Measurements from ENCODE around the gene TSPAN9.

The TSPAN9 gene, protein sequence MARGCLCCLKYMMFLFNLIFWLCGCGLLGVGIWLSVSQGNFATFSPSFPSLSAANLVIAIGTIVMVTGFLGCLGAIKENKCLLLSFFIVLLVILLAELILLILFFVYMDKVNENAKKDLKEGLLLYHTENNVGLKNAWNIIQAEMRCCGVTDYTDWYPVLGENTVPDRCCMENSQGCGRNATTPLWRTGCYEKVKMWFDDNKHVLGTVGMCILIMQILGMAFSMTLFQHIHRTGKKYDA

DNA sequence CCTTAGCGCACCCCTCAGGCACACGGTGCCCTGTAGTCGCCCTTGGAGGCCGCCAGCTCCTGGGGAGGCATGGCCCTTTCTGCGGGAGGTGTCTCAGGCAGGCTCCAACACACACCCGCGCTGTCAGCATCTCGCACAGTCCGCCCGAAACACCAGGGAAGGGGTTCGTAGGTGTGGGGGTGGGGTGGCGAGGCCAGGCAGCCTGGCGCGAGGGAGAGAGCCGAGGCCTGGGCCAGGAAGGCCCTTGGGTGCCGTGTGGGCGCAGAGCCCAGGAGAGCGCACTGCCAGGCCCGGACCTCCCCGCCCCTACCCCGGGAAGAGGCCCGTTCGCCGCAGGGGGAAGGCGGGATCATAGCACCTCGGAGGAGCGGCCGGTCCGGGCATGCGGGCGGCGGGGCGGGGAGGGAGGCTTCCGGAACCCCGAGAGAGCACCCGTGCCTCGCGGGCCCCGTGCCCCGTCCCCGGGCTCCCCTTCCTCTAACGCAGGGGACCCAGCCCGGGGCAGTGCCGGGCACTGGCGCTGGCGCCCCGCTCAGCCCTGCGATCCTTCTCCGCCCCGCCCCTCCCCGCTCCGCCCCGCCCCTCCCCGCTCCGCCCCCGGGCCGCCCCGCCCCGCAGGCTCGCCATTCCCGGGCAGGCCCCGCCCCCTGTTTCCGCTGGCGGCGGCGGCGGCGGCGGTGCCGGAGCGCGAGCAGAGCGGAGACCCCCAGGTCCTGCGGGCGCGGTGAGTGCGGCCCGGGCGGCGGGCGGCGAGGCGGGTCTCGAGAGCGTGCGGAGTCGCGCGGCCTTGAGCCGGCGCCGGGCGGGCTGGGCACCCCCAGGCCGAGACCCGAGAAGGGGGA lies at the start of gene TSPAN9:
TSS of gene TSPAN9 (plus strand) at position 650 of the 842 bp plus-strand sequence. CDS start 123,815 bp downstream, outside the sequence.
- peak; percentile 86 for DNase-seq (ENCODE audit: low read depth, low spot score)

DNA sequence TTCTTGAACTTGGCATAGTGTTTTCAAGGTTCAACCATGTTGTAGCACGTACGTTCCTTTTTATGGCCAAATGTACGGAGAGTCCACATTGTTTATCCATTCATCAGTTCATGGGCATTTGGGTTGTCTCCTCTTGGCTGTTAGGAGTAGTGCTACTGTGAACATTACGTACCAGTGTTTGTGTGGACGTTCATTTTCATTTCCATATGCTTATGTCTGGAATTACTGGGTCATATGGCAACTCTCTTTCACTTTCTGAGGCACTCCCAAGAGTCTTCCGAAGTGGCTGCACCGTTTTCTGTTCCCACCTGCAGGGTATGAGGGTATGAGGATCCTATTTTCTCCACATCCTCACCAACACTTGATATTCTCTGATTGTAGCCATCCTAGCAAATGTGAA lies 49.1 kb upstream of the TSPAN9 start:
- no peak for DNase-seq (ENCODE audit: low read depth, low spot score)

DNA sequence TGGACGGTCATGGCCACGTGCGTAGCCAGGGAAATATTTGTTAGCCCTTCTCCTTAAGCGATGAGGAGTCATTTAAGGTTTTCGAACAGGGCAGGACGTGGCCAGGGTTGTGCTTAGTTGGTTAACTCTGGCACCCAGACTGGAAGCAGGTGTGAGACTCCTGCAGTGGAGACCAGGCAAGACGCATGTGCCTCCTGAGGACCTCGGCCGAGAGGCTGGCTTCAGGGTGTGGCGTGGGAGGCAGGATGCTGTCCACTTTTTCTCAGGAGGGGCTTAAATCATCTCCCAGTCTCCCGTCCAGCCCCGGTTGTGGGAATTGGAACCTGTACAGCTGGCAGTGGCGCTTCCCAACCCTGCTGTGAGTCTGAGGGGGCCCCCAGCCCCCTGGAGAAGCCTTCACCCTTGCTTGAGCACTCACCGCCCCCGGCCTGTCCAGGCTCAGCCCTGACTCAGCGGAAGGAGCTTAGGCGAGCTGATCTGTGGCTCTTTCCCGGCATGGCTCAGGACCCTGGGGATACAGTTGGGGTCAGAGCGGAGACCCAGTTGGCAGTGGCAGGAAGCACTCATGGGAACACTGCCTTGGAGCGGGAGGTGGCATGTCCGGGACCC lies 46.3 kb upstream of the TSPAN9 start:
- DNase-seq (ENCODE audit: low read depth, low spot score), result no peak

DNA sequence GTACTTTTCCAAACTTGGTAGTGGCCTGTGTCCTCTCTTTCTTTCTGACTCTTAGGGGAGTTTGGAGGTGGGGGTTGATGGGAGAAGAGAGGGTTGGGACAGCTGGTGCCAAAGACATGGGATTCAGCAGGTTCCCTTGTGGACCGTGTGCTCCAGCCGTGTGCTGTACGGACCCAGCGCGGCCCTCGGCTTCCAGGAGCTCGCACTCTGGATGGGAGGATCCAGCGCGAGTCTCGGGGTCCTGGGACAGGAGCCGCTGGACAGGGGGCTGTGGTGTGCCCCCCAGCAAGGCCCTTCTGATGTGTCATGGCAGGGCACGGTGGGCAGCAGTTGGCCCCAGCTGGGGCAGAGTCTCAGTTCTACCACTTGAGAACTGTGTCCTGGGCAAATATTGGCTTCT lies 45.0 kb upstream of the TSPAN9 start:
- no peak for DNase-seq (ENCODE audit: low read depth, low spot score)

DNA sequence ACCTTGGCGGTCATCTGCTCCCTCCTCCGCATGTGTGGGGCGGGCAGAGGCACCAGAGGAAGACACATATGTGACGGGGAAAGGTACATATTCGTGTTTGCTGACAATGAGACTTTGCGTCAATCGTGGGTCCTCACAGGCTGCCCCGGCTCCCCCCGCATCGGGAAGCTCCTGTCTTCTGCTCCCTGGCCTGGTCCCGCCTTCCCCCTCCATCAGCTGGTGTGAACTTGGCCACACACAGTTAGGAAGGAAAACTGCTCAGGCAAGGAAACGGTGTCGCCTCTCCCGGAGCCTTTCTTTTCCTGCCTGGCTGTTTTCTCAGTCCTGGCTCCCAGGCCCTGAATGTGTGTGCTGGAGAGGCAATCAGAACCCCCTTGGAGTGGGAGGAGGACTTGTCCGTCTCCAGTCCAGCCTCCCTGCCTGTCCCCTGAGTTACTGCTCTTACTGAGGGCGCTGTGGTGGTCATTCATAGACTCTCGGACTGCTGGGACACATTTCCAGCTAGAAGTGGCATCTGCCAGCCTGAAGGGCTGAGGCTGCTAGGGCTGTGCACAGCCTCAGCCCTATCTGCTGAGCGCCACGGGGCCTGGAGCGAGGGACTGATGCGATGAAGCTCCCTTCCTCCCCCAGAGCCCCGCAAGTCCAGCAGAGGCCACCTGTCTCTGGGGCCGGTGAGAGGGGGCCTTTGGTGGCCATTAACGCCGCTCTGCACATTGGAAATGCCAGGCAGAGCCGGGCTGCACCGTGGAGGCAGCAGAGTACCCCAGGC lies 44.2 kb upstream of the TSPAN9 start:
- no peak for DNase-seq (ENCODE audit: low read depth, low spot score)

DNA sequence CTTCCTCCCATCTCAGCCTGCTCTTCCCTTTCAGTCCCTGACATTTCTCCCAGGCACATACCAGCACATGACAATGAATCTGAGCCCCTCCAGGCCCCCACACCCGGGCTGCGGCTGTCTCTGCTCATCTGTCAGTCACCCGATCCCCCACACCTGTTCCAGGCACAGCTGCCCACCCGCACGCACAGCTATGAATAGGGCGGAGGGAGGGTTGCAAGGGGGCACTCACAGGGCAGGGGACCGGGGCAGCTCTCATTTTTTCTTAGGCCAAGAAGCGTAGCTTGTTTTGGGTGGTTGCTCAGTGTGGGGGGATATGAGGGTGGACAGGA lies 43.7 kb upstream of the TSPAN9 start:
- DNase-seq (ENCODE audit: low read depth, low spot score), result no peak

DNA sequence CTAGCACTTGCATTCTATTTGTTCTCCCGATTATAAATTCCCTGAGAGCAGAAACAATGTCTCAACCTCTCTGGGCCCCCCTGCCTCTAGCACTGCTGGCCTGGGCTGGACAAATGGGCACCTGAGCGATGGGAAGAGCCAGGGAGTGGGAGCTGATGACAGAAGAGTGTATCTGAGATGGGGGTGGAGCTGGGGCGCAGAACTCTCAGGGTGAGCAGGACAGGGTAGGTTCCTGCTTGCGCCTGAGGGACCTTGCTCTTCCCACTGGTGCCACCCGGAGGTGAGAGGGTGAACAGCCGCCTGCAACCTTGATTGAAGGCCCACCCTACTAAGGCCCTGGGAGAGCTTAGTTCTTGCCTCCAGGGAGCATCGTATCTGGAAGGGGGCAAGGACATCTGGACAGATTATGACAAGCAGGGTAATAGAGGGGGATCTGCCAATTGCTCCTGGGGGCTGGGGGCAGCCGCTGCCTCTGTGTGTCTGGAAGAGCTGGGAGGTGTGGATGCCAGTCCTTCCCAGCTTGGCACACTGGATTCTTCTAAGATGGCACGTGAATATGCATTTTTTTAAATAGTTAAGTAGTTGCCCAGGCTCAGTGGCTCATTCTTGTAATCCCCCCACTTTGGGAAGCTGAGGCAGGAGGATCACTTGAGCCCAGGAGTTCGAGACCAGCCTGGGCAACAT lies 43.0 kb upstream of the TSPAN9 start:
- DNase-seq (ENCODE audit: low read depth, low spot score), result peak; percentile 83

DNA sequence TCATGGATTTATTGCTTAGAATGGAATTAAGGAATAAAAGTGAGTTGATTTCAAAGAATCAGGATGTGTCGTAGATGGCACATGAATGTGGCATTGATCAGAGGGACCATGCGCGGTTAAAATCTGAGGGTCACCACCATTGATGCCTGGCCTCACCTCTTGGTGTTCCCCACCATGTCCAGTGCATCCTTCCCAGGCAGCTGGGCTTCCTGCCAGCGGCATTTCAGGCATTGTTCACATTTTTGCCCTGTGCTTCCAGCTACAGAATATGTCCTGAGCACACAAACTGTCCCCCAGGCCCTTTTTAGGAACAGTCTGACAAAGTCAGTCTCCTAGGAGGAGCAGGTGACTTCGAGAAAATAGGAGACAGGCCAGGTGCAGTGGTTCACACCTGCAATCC lies 42.0 kb upstream of the TSPAN9 start:
- DNase-seq (ENCODE audit: low read depth, low spot score), result peak; percentile 78

DNA sequence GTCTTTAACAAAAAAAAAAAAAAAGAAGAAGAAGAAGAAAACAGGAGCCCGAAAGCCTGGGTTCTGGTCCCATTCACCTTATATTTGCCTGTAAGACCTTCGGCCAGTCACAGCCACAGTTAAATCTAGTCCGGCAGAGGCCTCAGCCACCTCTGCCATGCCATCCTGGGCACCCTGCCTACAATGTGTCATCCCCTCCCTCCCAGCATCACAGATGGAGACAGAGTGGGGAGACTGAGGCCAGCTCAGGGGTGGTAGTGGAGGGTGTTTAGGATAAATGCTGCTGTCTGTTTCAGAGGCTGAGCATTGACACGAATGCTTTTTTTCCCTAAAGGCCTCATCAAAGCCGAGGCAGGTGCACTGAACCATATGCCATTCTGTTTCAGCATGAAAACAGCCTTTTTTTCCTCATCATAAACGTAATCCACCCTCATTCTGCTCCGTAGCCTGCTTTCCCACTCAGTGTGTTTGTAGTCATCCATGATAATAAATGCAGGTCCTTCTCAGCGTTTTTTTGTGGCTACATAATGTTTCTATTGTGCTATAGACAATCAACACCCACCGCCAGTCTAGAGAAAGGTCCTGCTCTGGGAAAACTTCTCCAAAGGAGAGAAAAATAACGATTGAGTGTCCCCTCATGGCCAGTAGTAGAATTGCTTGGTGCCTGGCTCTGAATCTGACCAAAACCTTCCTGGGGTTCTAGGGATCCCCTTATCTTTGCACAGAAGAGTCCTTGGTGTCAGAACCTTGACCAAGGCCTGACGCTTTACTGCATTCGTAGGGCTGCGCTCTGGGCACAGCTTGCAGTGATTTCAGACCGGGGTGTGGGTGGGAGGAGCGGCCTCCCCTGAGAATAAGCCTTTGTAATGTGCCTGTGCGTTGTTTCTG lies 41.1 kb upstream of the TSPAN9 start:
- DNase-seq (ENCODE audit: low read depth, low spot score), result peak; percentile 56

DNA sequence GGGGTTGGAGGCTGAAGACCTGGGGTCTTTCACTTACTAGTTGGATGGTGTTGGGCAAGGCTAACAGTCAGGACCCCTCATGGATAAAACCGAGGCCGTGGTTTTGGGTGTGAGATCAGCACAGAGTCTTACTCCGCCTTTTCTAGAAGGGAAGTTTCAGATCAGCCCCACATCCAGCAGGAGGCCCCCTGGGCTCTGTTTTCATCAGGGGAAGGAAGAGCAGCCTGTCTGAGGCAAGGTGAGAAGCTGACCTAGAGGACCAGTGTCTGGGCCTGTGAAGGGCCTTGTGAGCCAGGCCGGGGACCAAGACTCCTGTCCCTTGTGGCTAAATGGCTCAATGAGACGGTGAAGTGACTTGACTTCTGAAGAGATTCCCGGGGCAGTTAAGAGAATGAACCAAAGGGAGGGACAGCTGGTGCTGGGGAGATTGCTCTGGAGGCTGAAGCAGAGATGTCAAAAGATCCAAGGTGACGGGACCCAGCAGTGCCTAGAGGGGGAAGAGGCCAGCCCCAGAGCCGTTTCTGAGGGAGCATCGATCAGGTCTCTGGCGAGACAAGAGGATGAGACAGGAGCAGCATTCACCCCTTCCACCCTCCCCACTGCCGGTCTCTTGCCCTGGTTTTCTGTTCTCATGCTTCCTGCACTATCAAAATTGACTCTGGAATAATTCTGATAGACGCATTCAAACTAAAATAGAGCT lies 40.1 kb upstream of the TSPAN9 start:
- no peak for DNase-seq (ENCODE audit: low read depth, low spot score)

DNA sequence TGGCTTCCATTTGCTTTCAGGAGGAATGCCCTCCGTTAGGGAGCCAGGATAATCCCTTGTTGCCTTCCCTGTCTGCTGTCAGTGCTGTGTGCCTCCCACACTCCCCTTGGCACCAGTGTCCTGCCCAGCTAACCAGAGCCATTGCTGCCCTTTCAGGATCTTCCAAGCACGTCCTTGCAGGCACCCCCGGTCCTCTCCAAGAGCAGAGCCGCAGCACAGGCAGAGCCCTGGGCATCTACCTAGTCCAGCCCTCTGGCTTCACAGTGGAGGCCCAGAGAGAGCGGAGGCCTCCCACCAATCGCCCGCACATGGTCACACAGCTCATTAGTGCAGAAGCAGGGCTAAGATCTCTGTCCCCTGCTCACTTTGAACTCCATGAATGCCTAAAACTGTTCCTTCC lies 39.0 kb upstream of the TSPAN9 start:
- DNase-seq (ENCODE audit: low read depth, low spot score), result no peak

DNA sequence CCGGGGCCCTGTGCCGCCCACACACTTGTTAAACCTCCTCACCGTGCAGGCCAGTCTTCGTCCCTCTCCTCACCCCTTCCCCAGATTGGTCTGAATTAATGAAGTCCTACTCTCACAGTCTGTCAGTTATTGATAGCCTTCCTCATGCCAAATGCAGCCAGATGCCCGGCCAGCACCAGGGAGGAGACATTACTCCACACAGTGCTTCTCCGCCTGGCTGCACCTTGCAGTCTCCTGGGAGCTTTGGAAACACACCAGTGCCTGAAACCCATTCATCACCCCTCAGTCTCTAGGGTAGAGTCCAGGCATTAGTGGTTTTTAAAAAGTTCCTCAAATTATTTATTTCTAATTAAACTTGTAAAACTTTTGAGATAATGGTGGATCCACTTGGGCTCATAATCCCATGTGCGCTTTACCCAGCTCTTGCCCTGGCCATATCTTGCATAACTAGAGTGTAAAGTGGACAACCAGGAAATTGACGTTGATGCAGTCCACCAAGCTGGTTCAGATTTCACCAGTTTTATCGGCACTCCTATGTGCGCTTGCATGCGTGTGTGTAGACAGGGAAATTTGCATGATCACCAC lies 38.2 kb upstream of the TSPAN9 start:
- no peak for DNase-seq (ENCODE audit: low read depth, low spot score)

DNA sequence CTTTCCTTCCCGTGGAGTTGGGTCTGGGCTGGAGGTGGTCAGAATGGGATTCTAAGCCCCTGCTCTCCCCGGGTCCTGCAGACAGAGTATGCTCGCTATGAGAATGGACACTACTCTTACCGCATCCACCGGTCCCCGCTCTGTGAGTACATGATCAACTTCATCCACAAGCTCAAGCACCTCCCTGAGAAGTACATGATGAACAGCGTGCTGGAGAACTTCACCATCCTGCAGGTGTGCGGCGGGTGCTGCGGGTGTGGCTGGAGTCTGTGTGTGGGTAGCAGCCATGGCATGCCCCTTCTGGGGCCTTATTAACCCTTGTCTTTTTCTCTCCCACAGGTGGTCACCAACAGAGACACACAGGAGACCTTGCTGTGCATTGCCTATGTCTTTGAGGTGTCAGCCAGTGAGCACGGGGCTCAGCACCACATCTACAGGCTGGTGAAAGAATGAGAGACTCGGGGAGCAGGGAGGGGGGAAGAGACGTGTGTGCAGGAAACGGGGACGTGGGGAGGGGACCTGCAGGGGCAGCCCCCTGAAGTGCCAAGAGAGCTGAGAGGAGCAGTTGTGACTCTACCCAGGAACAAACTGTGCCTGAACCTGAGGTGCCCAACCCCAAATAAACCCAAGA lies 37.0 kb upstream of the TSPAN9 start:
- no peak for DNase-seq (ENCODE audit: low read depth, low spot score)

DNA sequence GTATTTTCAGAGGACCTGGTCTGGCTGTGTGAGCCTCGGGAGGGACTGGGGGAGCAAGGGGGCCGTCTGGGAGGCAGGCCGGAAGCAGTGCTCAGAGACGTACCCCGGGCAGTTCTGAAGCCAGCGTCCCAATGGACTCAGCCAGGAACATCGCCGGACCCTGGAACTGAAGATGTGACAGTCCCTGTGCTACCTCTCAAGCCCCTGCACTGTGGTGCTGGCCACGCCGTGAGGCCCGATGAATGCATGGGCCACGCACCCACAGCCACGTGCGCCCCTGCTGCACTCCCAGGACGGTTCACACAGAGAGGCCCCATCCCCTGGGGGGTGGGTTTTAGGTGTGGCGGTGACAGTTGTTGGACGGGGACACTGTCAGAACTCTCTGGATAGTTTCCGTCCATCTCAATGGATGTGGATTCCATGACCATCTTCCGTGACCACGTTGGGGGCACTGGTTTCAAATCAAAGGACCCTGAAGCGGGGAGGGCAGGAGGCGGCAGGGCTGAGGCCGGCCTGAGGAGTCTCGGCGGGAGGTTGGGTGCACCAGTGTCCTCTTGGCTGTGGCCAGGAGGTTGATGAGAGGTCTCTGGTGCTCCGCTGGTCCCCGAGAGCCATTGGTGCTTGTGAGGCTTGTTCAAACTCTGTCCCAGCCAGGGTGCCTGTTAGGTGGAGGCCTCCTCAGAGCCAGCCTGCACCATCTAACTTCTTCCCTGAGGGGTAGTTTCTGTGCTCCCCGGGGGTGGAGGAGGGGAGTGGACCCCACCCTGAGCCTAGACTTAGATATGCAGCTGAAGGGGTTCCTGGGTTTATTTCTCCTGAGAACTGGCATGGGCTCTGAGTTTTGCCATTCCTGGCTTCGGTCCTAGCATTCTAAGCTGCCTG lies 36.3 kb upstream of the TSPAN9 start:
- no peak for DNase-seq (ENCODE audit: low read depth, low spot score)

DNA sequence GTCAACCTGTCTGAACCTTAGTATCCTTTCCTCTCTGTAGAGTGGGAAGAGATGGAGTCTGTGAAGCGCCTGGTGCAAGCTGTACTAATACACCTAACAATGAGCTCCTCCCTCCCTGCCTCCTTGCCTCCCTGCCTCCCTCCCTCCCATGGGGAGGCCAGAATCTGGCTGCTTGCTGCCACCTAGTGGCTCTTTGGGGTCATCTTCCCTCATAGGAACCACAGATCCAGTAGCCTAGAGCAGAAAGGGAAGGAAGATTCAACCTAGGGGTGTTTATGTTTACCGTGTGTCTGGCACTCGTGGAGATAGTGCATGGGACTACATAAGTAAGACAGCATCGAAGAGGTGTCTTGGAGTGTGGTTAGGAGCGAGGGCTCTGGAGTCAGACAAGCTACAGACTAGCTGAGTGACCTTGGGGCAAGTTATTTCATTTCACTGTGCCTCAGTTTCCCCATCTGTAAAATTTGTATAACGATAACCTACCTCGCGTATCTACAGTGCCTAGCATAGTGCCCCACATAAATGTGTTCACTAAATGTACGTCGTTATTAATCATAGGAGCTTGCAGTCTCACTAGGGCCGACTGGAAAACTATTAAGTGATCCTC lies 35.5 kb upstream of the TSPAN9 start:
- DNase-seq (ENCODE audit: low read depth, low spot score), result peak; percentile 87

DNA sequence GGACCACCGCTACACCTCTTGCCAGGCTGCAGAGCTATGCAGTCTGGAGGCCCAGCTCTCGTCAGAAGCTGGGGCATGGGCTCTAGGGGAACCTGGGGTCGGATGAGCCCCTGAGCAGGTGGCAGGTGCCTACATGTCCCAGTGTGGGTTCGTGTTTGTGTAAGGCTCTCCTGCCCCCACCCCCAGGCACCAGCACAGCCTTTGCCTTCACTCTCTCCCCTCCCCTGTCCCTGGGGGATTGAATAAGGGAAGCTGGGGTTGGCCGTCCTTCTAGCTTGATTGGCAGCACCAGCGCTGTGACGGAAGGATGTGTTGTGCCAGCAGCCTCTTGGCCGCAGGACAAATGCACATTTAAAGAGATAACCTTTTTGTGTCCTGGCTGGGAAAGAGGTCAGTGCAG lies 34.8 kb upstream of the TSPAN9 start:
- no peak for DNase-seq (ENCODE audit: low read depth, low spot score)

DNA sequence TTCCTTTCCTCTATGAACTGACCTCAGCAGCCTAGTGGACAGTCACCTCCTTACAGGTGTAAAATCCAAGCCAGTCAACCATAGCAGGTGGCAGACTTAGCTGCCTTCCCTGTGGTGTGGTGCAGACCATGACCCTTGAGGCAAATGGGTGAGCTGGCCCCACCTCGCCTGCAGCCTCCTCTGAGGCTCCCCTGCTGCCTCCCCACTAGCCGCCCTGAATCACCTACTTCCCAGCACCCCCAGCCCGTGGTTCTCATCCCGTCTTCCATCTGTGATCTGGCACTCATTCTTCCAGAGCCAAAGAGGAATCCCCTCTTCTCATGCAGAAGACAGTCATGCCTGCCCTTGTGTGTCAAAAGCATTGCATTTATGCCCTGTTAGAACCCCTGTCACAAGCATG lies 34.4 kb upstream of the TSPAN9 start:
- no peak for DNase-seq (ENCODE audit: low read depth, low spot score)

DNA sequence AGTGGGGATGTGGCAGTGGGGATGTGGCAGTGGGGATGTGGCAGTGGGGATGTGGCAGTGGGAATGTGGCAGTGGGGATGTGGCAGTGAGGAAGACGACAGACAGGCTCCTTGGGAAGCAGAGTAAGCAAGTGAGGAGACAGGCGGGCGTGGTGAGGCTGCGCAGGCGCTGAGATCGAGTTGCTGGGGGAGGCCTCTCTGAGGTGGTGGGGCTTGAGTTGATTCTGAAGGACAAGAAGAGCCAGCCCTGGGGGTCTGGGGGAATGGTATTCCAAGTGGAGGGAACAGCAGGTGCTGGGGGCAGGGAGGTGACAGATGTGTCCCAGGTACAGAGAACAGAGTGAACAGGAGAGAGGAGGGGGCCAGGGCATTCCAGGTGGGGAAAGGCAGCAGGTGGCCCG lies 33.8 kb upstream of the TSPAN9 start:
- DNase-seq (ENCODE audit: low read depth, low spot score), result no peak

Measured in astrocyte of the hippocampus (primary cell).